GM13976 (cell line): ENCODE results near the gene RAMP3.

Source experiments
- DNase-seq: peaks from one replicate; pipeline ENCODE4 v3.0.0; 2012; ENCODE audit warnings: low spot score
- CTCF ChIP-seq: IDR thresholded peaks from 2 replicates; pipeline ENCODE4 v1.5.1; 2012; ENCODE audit warnings: borderline replicate concordance, mild to moderate bottlenecking; ENCODE audit not compliant: insufficient read depth; ENCODE audit errors: extremely low read depth, missing control alignments, control extremely low read depth
- in situ Hi-C: fragments of 300-500 bp; cut with MboI; formaldehyde crosslinking; loops from one replicate; pipeline ENCODE4 v1.12.0; 2022; ENCODE audit warnings: low sequenced_read_pairs, mixed read lengths, inconsistent platforms; ENCODE audit not compliant: unreplicated experiment

RAMP3 gene

GRCh38 chr7:45229156-45229920 lies 71.7 kb downstream of the RAMP3 start:
- DNase-seq, result no peak
- in situ Hi-C loops, result no loop called here
- TF ChIP-seq CTCF, result no peak

- in situ Hi-C loops, result no loop called here
- DNase-seq, result no peak
- TF ChIP-seq CTCF, result no peak
These were observed 72.5 kb downstream of the RAMP3 start for GRCh38 chr7:45230083-45230482.

GRCh38 chr7:45230611-45231165 lies 73.1 kb downstream of the RAMP3 start:
- in situ Hi-C loops, result no loop called here
- no peak for TF ChIP-seq CTCF
- DNase-seq, result no peak

- in situ Hi-C loops, result no loop called here
These were observed 75.7 kb downstream of the RAMP3 start for GRCh38 chr7:45233249-45233775.

More at GRCh38 chr7:45233249-45233775, 75.7 kb downstream of the RAMP3 start:
- no peak for DNase-seq
- no peak for TF ChIP-seq CTCF
